ENCODE data around the gene MAPK8IP2.
"Not testable (repeated sequence)": the region's sequence is repeated elsewhere in the genome, so short reads cannot be mapped to it uniquely, and the experiment has no call there.

Gene MAPK8IP2

GRCh38 chr22:50612528-50613221, 12.1 kb downstream of the MAPK8IP2 start:
- no peak for DNase-seq (ENCODE audit: low read depth)

DNA sequence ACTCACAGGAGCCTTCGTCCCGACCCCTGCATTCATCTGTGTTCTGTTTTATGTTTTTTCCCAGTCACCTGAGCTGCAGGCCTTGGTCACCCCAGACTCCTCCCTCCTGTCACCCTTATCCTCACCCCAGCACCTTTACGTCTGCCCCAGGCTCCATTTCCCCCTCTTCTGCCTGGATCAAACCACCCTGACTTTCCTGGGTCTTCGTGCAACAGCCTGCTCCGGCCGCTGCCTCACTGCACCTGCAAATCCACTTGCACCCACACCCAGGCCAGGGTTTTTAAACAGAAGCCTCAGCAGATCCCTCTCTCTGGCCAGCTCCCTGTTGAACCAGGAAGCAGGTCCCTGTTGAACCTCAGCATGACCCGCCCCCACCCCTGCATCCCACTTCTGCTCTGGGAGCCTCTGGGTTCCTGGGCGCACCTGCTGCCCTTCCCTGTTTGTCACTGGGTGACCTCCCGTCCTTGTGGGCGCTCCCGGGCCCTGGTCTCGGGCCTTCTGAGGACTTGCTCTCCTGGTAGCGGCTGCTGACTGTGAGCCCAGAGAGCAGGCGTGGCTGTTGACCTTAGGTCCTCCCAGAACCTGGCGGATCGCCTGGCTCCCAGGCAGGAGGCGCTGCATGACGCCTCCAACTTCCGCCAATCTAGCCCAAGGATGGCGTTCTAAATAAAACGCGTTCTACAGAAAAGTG, 12.8 kb downstream of the MAPK8IP2 start:
- no peak for DNase-seq (ENCODE audit: low read depth)

GRCh38 chr22:50614296-50614695, 13.7 kb downstream of the MAPK8IP2 start:
- DNase-seq (ENCODE audit: low read depth), result not testable (repeated sequence)

DNA sequence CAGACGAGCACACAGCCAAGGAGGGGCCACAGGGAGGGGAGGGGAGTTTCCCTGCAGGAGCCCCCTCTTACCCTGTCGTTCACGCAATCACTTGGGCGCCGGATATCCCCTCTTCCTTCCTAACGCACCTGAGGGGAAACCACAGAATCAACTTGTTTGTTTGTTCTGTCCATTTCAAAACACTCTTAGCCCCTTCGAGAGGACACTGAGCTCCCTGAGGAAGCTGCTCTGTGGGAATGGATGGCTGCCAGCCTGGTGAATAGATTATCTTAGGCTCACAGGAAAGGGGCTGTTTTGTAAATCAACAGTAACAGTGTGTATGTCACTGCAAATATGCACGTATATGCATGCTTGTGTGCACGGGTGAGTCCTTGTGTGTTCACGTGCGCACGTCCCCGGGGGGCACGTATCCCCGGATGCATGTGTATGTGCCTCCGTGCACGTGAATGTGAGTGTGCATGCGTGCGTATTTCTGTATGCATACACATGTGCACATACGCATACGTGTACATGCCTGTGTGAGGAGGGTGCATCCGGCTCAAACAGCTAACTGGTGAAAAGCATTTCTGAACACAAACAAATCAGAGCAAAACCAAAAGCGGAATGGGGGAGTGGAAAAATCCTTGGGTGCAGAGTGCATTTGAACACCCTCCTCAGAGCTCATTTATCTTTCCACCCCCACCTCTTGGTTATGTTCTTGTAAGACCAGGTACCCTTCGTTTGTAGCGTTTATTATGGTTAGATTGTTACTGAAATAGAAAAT, 20.2 kb downstream of the MAPK8IP2 start:
- no peak for DNase-seq (ENCODE audit: low read depth)

- no peak for DNase-seq (ENCODE audit: low read depth)
Measured at GRCh38 chr22:50621356-50621880, 20.8 kb downstream of the MAPK8IP2 start.

DNA sequence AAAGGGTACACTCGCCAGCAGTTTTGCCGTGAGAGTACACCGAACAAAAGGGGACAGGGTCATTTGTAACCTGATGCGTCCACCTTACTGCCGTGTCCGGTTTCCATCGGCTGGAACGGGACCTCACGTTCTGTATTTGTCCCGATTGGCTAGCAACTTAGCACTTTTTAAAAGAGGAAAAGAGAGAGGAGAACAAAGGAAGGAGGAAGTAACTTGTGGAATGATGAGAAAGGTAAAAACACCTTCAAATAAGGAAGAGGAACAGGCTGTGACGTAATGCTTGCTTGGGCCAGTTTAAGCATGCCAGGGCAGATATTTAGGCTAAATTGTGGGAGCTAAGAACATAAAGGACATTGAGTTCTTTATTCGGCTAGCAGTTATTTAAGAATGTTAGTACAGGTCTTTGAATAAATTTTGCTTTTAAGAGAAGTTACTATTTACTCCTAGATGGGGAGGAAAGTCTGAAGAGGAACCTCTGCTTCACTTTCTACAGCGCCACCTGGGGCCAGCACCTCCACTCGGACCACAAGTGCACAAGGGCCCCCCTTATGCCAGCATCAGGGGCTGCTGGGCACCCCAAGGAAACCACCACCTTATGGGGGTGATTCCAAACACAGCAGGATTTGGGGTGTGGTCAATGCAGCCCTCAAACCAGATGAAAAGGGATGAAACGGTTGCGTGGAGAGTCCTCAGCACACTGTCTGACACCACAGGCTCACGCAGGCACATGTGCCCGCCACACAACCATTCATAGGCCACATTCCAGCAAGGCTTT, 21.5 kb downstream of the MAPK8IP2 start:
- no peak for DNase-seq (ENCODE audit: low read depth)

GRCh38 chr22:50622723-50623327, 22.2 kb downstream of the MAPK8IP2 start:
- no peak for DNase-seq (ENCODE audit: low read depth)

DNA sequence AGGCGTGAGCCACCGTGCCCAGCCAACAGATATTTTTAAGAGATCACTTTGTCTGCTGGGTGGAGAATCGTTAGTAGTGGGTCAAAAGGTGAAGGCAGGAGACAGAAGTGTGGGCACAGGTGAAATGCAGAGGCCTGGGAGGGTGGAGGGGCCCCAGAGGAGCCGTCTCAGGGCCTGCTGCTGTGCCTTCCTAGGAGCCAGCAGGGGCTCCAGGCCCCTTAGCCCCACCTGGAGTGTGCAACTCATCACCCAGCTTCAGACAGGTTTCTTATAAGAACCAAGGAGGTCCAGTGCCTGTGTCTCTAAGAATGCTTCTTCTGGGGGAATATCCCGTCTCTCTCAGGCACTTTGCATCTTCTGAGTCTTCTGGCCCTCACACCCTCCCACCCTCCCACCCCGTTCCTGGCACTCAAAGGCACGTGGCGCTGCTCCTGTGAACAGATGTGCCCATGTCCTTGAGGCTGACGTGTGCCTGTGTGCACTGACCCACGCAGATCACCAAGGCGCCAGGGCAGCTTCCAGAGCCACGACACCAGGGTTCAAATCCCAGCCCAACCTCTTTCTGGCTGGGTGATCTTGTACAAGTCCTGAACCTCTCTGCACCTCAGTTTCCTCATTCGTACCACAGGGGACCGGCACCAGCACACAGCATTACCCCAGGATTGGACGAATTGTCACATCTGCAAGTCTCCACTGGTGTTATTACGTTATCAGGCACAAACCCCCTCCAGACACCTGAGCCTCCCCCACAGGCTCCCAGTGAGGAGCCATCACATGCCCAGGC, 23.9 kb downstream of the MAPK8IP2 start:
- no peak for DNase-seq (ENCODE audit: low read depth)

GRCh38 chr22:50625131-50625567, 24.6 kb downstream of the MAPK8IP2 start:
- no peak for DNase-seq (ENCODE audit: low read depth)

- no peak for DNase-seq (ENCODE audit: low read depth)
Measured at GRCh38 chr22:50625568-50626313, 25.1 kb downstream of the MAPK8IP2 start.

DNA sequence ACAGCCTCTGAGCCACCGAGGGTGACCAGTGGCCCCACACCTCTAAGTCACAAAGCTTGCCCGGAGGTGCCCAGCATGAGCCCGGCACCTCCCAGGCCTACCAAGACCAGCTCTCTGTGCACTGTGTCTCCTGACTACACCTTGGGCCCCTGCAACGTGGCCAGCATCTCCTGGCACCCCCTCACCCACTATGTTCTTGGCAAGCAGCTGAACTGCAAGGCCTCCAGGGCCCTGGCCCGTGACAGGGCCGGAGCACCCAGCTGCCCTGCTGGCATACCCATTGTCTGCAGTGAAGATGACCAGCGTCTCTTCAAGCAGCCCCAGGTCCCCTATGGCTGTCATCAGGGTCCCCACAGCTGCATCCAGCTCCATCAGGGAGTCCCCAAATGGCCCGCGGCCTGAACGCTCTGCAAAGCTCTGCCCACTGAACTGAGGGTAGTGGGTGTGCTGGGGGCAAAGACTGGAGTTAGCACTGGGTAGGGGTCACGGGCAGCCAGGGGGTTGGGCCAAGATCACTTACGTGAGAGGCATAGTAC, 25.8 kb downstream of the MAPK8IP2 start:
- DNase-seq (ENCODE audit: low read depth), result no peak

DNA sequence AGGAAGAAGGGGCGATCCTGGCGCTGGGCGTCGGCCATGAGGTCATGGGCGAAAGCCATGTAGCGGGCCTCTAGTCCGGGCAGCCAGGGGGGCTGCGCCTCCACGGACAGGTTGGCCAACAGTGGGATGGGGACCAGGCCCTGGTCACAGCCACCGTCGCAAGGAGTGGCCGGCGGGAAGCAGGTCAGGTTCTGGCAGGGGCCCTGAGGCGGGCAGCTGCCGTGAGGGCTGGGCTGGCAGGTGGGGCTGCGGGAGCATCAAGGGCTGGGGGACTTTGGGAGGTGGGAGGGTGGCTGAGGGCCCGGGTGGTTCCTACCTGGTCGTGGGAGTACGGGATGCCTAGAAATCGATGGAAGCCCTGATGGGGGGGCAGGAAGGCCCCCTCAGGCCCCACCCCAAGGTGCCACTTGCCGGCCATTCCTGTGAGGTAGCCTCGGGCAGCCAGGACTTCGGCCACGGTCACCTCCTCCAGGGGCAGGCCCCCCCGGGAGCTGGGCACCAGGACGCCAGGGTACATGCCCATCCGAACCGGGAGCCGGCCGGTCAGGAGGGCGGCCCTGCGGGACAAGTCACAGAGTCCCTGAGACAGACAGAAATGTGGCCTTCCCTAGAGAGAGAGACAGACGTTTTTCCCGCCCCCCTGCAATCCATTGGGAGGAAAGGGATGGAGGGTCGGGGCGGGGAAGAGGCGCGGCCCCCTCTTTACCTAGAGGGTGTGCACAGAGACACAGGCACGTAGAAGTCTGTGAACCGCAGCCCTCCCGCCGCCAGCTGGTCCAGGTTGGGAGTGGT, 26.5 kb downstream of the MAPK8IP2 start:
- no peak for DNase-seq (ENCODE audit: low read depth)

DNA sequence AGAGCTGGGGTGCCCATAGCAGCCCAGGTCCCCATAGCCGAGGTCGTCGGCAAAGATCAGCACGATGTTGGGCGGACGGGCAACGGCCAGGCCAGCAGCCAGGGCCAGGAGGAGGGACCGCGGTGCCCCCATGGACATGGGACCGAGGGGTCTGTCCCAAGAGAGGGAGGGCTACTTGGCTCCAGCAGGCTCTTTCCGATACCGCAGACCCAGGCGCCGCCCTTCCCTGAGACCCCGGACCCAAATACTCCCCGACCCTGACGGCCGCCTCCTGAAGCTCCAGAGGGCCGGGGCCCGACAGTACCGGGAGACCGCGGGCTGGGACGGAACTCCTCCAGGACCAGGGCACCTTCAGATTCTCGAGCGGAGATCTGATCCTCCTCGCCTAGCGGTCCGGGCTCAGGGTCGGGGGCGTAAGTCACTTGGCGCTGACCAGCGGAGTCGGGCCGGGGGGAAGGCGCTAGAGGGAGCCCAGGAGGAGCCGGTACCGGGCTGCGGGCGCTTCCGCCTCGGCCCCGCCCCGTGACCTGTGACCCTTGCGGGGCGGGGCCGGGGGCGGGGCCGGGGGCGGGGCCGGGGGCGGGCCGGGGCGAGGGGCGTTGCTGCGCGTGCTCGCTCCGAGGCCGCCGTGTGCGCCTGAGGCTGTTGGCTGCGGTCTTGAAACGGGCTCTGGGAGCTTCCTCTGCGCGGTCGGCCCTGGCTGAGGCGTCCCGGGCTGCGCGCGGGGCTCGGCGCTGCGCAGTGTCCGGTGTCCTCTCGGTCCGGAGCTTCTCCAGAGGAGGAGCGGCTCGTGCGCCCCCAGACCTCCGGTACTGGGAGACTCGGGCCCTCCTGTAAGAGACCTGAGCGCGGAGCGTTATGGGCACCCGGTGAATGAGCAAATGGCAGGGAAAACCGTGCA, 27.3 kb downstream of the MAPK8IP2 start, which contains the start of gene ARSA:
ARSA (minus strand) TSS at position 511 of the 901 bp plus-strand sequence; CDS start at position 138, 373 bp downstream.
- peak; percentile 69 for DNase-seq (ENCODE audit: low read depth)

DNA sequence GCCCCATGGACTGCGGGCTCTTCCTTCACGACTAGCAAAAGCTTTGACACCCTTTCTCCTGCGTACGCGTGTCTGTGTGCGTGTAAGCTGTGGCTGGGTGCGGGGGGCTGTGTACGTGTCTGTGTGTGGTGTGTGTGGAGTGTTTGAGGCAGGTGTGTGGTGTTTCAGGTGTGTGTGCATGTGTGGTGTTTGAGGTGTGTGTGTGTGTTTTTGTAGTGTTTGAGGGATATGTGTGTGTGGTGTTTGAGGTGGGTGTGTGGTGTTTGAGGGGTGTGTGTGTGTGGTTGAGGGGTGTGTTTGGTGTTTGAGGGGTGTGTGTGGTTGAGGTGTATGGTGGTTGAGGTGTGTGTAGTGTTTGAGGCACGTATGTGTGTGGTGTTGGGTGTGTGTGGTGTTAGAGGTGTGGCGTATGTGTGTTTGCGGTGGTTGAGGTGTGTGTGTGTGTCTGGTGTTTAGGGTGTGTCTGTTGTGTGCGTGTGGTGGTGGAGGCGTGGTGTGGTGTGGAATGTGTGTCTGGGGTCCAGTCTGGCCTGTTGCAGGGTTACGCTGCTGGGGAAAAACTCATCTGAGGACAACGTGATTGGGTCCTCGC, 28.0 kb downstream of the MAPK8IP2 start:
- no peak for DNase-seq (ENCODE audit: low read depth)

- no peak for DNase-seq (ENCODE audit: low read depth)
Measured at GRCh38 chr22:50630376-50630775, 29.8 kb downstream of the MAPK8IP2 start.

- no peak for DNase-seq (ENCODE audit: low read depth)
Measured at GRCh38 chr22:50633086-50633485, 32.5 kb downstream of the MAPK8IP2 start.

DNA sequence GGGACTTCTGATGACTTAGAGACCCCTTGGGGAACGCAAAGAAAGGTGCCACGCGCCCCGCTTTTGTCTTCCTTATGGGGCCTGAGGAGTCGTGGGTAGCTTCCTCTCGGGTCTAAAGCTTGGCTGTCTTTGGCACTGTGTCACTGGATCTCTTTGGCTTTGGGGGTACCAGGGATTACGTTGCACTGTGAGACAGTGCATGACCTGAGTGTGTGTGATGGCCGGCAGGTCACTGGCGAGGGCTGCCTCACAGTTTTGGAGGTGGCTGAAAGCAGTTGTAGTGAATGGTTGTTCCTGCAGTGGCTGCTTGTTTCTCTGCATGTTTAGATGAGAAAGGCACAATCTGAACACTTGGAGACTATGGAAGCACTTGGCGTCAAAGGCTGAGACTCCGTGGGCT, 33.2 kb downstream of the MAPK8IP2 start:
- no peak for DNase-seq (ENCODE audit: low read depth)
